Stimulated activated CD4-positive, alpha-beta T cell treated with anti-CD3 and anti-CD28 coated beads, Interleukin-4, amount 100 ng/mL, for 48 hours (primary cell): ENCODE data around the gene CAPNS1.
"Not testable (repeated sequence)": the region's sequence is repeated elsewhere in the genome, so short reads cannot be mapped to it uniquely, and the experiment has no call there.

ENCODE experiments used
- DNase-seq, 2 donors: peaks; one replicate each; pipeline ENCODE4 v3.0.0-alpha.2; 2020; ENCODE audit warnings: low read depth in 2 of 2

The CAPNS1 gene

DNA sequence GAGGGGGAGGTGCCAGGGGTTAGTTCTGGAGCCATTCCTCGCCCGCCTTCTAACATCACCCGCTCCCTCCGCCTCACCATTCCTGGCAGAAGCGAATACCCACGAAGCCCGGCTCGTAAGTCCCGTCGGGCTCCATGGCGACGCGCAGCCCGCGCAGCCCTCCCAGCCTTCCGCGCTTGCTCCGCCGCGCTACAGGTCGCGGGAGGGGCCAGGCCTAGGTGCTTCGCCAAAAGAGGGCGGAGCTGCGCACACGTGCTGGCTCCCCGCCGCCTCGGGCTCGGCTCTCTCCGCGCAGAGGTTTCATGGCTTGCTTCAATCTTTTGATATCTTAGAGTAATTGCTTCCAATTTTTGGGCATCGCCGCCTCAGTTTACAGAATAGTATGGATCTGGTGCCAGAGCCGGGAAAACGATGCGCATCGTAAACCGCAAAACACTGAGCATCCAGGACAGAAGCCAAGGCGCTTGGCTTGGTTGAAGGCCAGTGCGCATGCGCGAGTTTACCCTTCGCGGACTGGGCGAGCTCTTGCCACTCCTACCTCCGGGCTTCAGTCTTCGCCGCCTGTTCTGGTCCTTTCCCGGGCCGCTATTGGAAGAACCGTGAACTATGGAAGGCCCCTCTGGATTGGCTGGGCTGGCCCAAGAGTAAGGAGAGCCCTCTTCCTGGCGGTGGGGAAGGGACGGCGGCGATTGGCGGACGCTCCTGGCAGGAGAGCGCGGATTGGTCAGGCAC is 25.0 kb upstream of the CAPNS1 start, which contains the start of gene POLR2I:
TSS of gene POLR2I (minus strand) at position 155 of the 732 bp plus-strand sequence. CDS start at position 136, 19 bp downstream.
- DNase-seq, result peak; percentile 98

DNA sequence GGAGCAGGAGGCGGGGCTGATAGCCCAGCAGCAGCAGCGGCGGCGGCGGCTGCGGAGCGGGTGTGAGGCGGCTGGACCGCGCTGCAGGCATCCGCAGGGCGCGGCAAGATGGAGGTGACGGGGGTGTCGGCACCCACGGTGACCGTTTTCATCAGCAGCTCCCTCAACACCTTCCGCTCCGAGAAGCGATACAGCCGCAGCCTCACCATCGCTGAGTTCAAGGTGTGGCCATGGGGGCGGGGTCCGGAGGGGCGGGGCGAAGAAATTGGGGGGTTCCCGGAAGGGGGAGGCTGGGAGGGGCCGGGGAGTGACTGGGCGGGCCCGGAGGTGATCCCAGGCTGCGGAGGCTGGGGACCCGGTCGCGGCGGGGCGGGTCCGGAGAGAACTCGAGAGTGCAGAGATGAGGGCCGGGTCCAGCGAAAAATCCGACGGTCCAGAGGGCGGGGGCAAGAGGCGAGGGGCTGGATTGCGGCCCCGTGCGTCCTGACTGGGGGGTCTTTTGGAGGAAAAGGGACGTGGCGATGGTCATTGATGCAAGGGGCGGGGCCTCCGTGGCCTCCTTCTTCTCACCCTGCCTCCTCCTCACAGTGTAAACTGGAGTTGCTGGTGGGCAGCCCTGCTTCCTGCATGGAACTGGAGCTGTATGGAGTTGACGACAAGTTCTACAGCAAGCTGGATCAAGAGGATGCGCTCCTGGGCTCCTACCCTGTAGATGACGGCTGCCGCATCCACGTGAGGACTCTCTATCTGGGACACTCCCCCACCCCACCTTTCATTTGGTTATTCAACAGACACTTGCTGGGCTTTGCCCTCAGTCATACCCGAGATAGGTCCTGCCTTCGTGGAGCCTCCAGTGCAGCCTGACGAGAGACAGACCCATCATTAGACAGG is 24.2 kb upstream of the CAPNS1 start, which contains the start of gene TBCB:
TSS of gene TBCB (plus strand) at position 16 of the 891 bp plus-strand sequence. CDS start at position 109, 93 bp downstream.
- peak; percentile 90 for DNase-seq

DNA sequence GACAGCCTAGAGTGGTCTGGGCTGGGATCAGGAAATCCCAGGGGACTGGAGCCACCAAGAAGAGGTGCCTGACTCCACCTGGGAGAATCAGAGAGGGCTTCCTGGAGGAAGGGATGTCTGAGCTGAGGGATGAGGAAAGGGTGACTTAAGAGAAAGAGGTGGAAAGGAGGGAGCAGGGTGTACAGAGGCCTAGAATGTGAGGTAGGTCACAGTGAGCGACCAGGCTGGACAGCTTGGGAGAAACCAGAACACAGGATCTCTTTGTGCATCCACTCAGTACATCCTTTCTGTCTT is 23.6 kb upstream of the CAPNS1 start:
- DNase-seq, result no peak

DNA sequence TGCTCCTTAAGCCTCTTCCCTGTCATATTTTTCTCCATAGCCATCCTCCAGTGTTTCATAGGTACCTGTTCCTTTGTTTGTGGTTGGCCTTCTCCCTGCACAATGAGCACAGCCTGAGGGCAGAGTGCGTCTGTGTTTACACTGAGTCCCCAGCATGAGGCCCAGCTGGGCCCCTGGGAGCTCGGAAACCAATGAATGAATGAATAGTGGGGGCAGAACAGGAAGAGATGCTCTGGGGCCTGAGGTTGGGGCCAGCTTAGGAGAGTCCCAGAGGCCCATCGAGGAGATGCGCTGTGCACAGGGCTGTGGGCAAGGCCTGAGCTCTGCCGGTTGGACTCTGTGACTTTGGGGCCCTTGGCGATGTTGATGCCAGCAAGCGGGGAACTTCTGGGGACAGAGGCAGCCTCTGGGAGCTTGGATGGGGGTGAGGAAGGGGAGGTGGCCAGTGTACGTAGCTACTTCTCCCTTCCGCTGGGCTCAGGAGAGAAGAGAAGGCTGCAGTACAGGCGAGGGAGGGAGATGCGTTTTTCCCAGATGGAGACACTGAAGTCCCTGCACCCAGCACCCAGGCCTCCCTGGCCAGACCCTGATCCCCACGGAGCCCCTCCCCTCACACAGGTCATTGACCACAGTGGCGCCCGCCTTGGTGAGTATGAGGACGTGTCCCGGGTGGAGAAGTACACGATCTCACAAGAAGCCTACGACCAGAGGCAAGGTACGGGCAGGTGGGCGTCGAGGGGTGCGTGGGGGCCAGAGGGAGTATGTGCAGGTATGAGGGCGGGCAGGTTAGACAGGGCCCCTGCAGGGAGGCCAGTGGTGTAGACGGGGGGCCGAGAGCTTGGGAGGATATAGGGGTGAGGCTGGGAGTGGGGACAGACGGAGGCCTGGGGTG is 19.5 kb upstream of the CAPNS1 start:
- DNase-seq, result no peak

DNA sequence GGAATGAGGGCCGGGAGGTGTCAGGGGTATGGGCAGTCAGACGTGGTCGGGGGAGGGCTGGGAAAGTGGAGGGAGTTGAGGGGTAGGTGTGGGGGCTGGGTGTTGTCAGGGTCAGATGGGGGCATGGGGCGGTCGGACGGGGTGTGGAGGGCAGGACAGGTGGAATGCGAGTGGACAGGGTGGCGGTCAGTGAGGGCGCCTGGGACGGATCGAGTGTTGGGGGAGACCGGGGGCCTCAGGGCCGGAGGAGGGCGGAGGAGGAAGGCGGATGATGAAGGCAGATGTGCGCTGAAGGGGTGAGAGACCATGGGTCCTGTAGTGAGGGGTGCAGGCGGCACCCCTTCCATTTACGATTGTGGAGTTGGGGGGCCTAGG is 18.9 kb upstream of the CAPNS1 start:
- DNase-seq, result no peak

DNA sequence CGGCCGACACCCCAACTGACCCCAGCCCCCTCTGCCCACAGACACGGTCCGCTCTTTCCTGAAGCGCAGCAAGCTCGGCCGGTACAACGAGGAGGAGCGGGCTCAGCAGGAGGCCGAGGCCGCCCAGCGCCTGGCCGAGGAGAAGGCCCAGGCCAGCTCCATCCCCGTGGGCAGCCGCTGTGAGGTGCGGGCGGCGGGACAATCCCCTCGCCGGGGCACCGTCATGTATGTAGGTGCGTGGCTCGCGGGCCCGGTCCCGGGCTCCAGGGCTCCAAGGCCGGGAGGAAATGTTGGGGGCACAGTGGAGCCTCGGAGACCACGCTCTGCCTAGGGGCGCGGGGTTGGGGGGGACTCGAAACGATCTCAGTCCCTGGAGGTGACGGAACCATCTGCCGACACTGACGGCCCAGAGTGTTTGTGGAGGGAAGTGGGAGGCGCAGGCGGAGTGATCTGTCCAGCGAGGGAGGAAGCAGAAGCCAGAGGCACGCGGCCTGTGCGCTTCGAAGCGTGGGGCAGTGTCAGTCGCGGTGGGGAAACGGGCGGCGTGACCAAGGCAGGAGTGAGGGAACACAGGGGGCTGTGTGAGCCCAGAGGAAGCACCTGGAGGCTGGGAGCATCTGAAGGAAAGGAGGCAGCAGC is 18.3 kb upstream of the CAPNS1 start:
- no peak for DNase-seq

DNA sequence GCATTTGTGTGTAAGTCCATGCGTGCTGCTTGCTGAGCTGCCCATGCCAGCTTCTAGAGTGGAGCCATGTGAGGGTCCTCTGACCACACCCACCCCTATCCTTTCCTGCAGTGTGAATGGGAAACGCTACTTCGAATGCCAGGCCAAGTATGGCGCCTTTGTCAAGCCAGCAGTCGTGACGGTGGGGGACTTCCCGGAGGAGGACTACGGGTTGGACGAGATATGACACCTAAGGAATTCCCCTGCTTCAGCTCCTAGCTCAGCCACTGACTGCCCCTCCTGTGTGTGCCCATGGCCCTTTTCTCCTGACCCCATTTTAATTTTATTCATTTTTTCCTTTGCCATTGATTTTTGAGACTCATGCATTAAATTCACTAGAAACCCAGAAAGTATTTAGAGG is 14.3 kb upstream of the CAPNS1 start:
- no peak for DNase-seq

DNA sequence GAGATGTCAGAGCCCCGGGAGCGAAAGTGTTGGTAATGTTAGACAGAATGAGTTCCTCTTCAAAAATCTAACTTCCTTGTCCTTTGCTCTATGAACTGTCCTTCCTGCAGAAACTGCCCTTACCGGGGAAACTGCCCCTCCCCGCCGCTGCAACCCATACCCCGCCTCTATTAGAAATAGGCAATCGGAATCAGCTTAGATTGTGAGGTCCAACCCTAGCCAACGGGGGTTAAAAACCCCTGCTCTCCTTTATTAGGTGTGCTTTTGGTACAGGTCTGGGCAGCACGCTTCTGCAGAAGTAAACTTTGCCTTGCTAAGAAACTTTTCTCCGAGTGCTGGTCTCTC is 11.5 kb upstream of the CAPNS1 start:
- DNase-seq, result no peak

DNA sequence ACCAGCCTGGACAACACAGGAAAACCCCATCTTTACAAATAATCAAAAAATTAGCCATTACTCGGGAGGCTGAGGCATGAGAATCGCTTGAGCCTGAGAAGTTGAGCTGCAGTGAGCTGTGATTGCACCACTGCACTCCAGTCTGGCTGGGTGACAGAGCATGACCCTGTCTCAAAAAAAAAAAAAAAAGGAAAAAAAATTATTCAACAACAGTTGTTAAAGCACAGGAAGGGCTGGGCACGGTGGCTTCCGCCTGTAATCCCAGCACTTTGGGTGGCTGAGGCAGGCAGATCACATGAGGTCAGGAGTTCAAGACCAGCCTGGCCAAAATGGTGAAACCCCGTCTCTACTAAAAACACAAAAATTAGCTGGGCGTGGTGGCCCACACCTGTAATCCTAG is 8.6 kb upstream of the CAPNS1 start:
- DNase-seq, result not testable (repeated sequence)

DNA sequence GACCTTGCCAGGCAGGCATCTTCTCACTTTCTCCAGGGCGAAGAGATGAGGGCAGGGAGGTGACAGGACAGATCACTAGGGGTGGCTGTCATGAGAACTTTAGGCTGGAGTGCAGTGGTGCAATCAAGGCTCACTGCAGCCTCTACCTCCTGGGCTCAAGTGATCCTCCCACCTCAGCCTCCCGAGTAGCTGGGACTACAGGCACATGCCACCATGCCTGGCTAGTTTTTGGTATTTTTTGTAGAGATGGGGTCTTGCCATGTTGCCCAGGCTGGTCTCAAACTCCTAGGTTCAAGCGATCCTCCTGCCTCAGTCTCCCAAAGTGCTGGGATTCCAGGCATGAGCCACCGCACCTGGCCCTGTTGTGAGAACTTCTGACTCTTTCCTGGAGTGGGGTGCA is 5.0 kb upstream of the CAPNS1 start:
- DNase-seq, result not testable (repeated sequence)

DNA sequence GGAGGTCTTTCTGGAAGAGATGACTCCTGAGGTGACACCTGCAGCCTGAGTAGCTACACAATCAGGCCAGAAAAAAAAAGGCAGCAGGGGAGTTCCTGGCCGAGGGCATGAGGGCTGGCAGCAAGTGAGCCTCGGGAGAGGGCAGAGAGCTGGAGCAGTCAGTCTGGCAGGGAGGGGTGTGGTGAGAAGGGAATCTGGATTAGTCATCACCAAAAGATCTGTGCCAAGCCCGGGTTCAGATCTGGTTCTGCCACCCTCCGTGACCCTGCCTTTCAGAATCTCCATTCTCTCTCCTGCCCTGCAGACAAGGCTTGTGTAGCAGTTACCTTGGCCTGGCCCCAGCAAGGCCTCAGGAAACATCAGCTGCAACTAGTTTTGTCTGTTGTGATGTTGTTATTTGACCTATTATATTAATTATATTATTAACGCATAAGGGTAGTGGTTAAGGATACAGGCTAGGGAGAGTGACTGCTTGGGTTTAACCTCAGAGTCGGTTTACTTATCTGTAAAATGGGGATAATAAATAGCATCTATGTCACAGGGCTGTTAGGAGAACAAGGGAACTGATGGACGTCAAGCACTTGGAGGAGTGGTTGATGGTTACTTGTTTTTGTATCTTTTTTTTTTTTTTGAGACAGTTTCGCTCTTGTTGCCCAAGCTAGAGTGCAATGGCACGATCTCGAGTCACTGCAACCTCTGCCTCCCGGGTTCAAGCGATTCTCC is 2.7 kb upstream of the CAPNS1 start:
- DNase-seq, result no peak

DNA sequence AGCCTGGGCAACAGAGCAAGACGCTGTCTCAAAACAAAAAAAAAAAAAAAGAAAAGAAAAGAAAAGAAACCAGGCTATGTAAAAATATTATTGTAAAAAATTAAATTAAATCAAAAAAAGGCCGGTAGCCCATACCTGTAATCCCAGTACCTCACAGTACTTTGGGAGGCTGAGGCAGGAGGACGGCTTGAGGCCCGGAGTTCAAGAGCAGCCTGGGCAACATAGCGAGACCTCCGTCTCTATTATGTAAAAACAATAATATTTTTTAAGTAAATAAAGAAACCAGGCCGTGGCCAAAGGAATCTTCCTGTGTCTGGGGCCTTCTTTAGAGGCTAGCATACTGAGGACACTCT is 770 bp upstream of the CAPNS1 start:
- DNase-seq, result no peak

DNA sequence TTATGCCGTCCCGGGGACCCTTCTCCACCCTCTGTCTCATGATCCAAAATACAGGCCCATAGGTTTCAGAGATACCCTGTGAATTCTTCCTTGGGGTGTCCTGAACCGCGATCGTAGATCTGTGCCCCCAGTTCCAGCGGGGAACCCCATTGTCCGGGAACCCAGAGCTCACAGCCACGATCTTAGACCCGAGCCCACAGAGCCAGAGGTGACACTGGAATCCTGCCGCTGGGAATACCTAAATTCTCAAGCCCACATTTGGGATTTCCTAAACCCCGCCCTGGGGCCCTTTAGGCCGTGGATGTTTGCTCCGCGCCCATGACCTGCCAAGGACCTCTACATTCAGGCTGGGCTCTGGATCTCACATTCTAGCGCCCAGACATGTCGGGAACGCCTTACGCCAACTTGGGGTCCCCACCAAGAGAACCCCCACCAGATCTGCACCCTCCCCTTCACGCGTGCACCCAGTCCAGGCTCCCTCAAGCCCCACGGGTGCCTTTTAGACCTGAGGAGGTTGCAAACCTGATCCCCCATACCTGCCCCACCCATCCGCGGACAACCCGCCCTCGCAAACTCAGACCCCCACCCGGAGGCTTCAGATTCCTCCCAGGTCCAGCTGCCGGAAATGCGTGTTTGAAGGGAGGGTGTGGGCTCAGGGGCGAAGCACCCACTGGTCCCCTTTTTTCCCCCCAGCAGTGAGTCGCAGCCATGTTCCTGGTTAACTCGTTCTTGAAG is 605 bp downstream of the CAPNS1 start:
- peak; percentile 26 to 31 for DNase-seq

DNA sequence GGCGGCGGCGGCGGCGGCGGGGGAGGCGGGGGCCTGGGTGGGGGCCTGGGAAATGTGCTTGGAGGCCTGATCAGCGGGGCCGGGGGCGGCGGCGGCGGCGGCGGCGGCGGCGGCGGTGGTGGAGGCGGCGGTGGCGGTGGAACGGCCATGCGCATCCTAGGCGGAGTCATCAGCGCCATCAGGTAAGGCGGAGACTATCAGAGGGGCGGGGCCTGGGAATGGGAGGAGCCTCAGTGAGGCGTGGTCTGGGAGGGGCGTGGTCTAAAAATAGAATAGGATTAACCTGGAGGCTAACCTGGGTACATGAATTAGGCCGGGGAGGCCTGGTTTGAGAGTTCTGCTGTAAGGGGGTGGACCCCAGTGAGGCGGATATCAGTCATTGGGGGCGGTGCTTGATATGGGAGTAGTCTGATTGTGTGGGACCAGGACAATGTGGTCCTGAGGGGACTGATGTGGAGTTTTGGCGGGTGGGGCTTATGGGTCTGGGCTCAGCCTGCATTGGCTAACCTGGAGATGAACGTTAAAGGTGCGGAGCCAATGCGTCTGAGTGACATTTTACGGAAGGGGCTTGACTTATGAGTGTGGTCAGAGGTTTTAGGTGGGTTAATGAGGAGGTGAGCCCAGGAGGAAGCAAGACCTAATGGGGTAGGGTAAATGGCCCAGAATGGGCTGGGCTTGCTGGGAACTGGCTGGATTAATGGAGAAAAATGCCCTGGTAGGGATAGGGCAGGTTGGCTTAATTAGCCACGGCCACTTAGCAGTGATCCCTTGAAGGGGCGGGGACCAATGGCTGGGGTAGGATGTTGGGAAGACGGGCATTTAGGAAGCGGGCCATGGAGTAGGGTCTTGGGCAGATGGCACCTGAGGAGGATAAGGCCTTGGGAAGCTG is 1.4 kb downstream of the CAPNS1 start:
- peak; percentile 82 to 95 for DNase-seq

DNA sequence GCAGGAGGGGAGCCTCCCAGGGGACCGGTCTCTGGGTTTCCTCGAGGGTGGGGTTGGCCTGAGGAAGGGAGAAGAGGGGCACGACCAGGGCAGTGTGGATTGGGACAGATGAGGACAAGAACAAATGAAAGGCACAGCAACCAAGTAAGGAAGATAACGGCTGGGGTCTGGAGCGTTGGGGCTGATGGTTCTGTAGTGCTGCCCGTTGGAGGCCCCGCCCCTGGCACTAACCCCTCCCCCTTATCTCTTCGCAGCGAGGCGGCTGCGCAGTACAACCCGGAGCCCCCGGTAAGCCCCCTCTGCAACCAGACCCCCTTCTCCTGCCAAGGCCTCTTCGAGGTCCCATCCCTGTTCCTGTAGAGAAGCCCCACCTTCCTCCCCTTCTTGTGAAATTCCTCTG is 2.2 kb downstream of the CAPNS1 start:
- no peak for DNase-seq

DNA sequence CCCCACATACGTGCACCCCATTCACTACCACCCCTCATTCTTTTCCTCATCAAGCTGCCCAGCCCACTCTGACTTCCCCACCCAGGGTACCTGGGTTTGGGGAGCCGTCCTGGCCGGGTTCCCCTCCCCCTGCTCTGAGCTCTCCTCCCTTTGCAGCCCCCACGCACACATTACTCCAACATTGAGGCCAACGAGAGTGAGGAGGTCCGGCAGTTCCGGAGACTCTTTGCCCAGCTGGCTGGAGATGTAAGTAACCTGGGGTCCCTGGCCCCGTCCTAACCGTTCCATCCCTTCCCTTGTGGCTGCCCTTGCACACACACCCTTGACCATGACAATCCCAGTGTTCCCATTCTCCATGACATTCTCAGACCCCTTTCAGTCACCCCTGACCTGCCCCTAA is 2.6 kb downstream of the CAPNS1 start:
- no peak for DNase-seq

DNA sequence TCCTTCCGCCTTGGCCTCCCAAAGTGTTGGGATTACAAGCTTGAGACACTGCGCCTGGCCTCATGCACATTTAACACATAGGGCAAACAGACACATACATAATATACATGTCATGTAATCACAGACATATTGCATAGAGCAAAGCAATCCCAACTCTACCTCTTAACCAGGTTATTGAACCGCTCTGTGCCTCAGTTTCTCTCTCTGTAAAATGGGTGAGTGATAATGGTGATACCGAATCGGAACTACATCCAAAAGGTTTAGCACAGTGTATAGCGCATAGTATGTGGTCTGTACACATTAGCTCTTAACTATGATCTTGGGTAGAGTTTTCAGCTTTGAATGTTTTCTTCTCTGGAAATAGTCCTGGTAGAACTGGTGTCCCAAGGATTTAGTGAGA is 4.8 kb downstream of the CAPNS1 start:
- no peak for DNase-seq

DNA sequence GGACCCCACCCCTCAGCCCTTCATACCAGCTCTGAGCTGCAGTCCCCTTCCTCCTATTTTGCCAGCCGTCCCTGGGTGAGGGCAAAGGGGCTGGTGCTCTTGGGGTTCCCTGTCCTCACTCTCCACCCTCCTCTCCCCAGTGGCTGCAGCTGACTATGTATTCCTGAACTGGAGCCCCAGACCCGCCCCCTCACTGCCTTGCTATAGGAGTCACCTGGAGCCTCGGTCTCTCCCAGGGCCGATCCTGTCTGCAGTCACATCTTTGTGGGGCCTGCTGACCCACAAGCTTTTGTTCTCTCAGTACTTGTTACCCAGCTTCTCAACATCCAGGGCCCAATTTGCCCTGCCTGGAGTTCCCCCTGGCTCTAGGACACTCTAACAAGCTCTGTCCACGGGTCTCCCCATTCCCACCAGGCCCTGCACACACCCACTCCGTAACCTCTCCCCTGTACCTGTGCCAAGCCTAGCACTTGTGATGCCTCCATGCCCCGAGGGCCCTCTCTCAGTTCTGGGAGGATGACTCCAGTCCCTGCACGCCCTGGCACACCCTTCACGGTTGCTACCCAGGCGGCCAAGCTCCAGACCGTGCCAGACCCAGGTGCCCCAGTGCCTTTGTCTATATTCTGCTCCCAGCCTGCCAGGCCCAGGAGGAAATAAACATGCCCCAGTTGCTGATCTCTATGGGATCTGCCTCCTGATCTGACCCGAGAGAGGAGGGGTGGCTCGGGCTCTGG is 10.0 kb downstream of the CAPNS1 start:
- no peak for DNase-seq

DNA sequence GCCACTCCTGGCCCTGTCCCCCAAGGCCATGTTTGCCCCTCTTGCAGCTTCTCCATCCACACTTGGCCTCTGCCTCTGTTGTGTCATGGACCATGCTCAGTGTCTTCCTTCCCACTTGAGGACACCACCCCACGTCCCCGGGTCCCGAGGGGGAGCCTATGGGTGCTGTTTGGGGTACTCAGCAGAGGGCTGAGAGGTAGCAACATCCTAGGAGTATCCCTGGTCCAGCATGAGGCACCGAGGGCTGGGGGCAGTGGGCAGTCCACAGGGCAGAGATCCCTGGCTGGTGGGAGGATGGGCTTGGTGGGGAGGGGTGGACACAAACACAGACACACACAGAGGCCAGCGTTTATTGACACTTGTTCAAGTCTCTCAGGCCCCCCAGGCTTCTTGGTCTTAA is 10.7 kb downstream of the CAPNS1 start:
- DNase-seq, result no peak
